Fibroblast of lung (primary cell): ENCODE results near the gene KDR.

Experiments used
- CTCF ChIP-seq, 2 donors: IDR thresholded peaks in 1 of 2; conservative IDR thresholded peaks in 1 of 2; 1 replicate in 1 of 2; 2 replicates in 1 of 2; pipeline ENCODE4 v1.5.1; 2011 to 2012; ENCODE audit warnings: low read length in 2 of 2, control low read depth in 1 of 2, inconsistent platforms in 1 of 2, low read depth in 1 of 2, mild to moderate bottlenecking in 1 of 2
- EZH2 ChIP-seq: IDR thresholded peaks from 2 replicates; pipeline ENCODE4 v1.5.1; 2012; ENCODE audit warnings: low read length, control low read depth, mild to moderate bottlenecking; ENCODE audit errors: missing control alignments

GRCh38 chr4:55169352-55169961 lies 44.1 kb upstream of the KDR start:
- TF ChIP-seq CTCF (conservative IDR thresholded peaks at IDR 0.05 in 1 of 2, IDR thresholded peaks at IDR 0.05 in 1 of 2; ENCODE audit: low read depth in 1 of 2, low read length in 2 of 2) (no peak), EZH2 (no peak)
